ENCODE measurements around the gene SCFD2.

The SCFD2 gene

DNA sequence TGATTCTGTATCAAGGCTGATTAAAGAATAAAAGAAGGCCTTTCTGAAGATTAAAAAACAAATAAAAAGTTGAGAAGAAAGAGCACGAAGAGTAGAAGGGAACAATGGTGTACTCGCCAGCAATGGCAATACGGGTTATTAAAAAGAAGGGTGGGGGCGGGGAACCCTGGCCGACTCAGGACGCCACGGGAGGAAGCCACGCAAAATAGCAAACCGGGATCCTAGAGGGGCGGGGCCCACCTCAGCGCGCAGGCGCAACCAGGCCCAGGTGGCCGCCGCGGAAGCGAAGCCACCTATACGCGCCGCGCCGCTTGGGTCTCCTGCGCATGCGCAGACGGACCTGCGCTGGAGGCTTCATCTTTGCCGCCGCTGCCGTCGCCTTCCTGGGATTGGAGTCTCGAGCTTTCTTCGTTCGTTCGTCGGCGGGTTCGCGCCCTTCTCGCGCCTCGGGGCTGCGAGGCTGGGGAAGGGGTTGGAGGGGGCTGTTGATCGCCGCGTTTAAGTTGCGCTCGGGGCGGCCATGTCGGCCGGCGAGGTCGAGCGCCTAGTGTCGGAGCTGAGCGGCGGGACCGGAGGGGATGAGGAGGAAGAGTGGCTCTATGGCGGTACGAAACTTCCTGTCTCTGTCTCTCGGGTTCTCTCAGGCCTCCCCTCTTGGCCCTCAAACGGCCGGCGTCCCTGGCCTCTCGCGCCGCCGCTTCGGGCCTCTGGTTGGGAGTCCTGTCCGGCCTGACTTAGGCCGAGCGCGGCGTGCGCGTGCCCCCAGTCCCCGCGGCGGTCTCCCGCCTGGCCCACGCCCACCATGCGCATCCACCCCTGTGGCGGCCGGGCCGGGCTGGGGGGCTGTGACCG lies 11.7 kb upstream of the SCFD2 start, which contains the start of gene FIP1L1:
FIP1L1 (plus strand) TSS at position 323 of the 852 bp plus-strand sequence; CDS start at position 521, 198 bp downstream.
- Histone ChIP-seq H3K9ac (ENCODE audit: low read length) (peak within 1 kb of the TSS; percentile 85), H3K36me3 (replicated peaks; ENCODE audit: low read depth, low read length) (peaks cover 8% of the 10 kb centered on the region), H3K27me3 (ENCODE audit: low read depth, low read length) (no peaks in the 10 kb centered on the region), H3K27ac (ENCODE audit: low read length) (peak within 1 kb of the TSS; percentile 68), H2AFZ (ENCODE audit: low read depth, low read length) (peak within 1 kb of the TSS; percentile 89), H3K4me3 (ENCODE audit: low read length) (peak within 1 kb of the TSS; percentile 79), H3K4me2 (ENCODE audit: low read length) (peak within 1 kb of the TSS; percentile 86), H3K79me2 (ENCODE audit: low read length) (peaks cover 51% of the 10 kb centered on the region), H3K4me1 (ENCODE audit: low read length) (peaks cover 25% of the 10 kb centered on the region), H3K9me3 (ENCODE audit: insufficient read depth, low read length) (no peaks in the 10 kb centered on the region), H4K20me1 (ENCODE audit: insufficient read depth, low read length) (peaks cover 27% of the 10 kb centered on the region)
- TF ChIP-seq EZH2phosphoT487 (IDR thresholded peaks at IDR 0.05; ENCODE audit: low read depth), result no peak
- TF ChIP-seq, protein P1, sequence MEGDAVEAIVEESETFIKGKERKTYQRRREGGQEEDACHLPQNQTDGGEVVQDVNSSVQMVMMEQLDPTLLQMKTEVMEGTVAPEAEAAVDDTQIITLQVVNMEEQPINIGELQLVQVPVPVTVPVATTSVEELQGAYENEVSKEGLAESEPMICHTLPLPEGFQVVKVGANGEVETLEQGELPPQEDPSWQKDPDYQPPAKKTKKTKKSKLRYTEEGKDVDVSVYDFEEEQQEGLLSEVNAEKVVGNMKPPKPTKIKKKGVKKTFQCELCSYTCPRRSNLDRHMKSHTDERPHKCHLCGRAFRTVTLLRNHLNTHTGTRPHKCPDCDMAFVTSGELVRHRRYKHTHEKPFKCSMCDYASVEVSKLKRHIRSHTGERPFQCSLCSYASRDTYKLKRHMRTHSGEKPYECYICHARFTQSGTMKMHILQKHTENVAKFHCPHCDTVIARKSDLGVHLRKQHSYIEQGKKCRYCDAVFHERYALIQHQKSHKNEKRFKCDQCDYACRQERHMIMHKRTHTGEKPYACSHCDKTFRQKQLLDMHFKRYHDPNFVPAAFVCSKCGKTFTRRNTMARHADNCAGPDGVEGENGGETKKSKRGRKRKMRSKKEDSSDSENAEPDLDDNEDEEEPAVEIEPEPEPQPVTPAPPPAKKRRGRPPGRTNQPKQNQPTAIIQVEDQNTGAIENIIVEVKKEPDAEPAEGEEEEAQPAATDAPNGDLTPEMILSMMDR (IDR thresholded peaks at IDR 0.05; ENCODE audit: low read depth, low read length), result no peak

DNA sequence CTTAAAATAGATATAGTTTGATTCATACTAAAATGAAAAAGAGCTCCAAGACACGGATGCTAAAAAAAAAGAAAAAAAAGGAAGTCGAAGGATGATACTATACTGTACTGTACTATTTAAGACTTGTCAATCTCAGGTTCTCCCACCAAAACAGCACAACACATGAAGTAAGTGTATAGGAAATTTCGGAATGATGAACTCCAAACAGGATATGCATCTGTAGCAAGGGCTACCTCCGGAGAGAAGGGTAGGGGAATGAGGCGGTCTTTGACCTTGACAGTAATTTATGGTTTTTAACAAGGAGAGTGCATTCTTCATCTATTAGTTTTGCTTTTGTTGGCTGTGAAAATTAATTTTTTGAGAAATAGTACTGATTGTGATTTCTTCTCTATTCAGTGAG lies 11.0 kb upstream of the SCFD2 start:
- Histone ChIP-seq H2AFZ (ENCODE audit: low read depth, low read length) (peak overlapping the region; percentile 89), H3K9ac (ENCODE audit: low read length) (peak overlapping the region; percentile 61), H4K20me1 (ENCODE audit: insufficient read depth, low read length) (peaks cover 27% of the 10 kb centered on the region), H3K27me3 (ENCODE audit: low read depth, low read length) (no peaks in the 10 kb centered on the region), H3K4me3 (ENCODE audit: low read length) (peak overlapping the region; percentile 79), H3K36me3 (replicated peaks; ENCODE audit: low read depth, low read length) (peaks cover 4% of the 10 kb centered on the region), H3K27ac (ENCODE audit: low read length) (no peak overlapping the region), H3K4me2 (ENCODE audit: low read length) (peak overlapping the region; percentile 80), H3K4me1 (ENCODE audit: low read length) (peaks cover 25% of the 10 kb centered on the region), H3K9me3 (ENCODE audit: insufficient read depth, low read length) (no peaks in the 10 kb centered on the region), H3K79me2 (ENCODE audit: low read length) (peaks cover 45% of the 10 kb centered on the region)
- no peak for TF ChIP-seq EZH2phosphoT487 (IDR thresholded peaks at IDR 0.05; ENCODE audit: low read depth)
- TF ChIP-seq, protein P1 (IDR thresholded peaks at IDR 0.05; ENCODE audit: low read depth, low read length), result no peak

GRCh38 chr4:53374777-53375258 lies 9.0 kb upstream of the SCFD2 start:
- no peak overlapping the region for H3K4me2 ChIP-seq (ENCODE audit: low read length)
- H3K4me3 ChIP-seq (ENCODE audit: low read length), result no peak overlapping the region
- H3K79me2 ChIP-seq (ENCODE audit: low read length), result peaks cover 24% of the 10 kb centered on the region
- H2AFZ ChIP-seq (ENCODE audit: low read depth, low read length), result no peak overlapping the region
- H3K4me1 ChIP-seq (ENCODE audit: low read length), result peaks cover 17% of the 10 kb centered on the region
- no peak overlapping the region for H3K27ac ChIP-seq (ENCODE audit: low read length)
- peaks cover 3% of the 10 kb centered on the region; the same call in 1 of the 2 replicates for H3K27me3 ChIP-seq (ENCODE audit: low read depth, low read length)
- TF ChIP-seq, protein P1 (IDR thresholded peaks at IDR 0.05; ENCODE audit: low read depth, low read length), result no peak
- TF ChIP-seq EZH2phosphoT487 (IDR thresholded peaks at IDR 0.05; ENCODE audit: low read depth), result no peak
- peaks cover 17% of the 10 kb centered on the region for H4K20me1 ChIP-seq (ENCODE audit: insufficient read depth, low read length)
- H3K9me3 ChIP-seq (ENCODE audit: insufficient read depth, low read length), result no peaks in the 10 kb centered on the region
- peaks cover 4% of the 10 kb centered on the region for H3K36me3 ChIP-seq (replicated peaks; ENCODE audit: low read depth, low read length)
- H3K9ac ChIP-seq (ENCODE audit: low read length), result no peak overlapping the region

DNA sequence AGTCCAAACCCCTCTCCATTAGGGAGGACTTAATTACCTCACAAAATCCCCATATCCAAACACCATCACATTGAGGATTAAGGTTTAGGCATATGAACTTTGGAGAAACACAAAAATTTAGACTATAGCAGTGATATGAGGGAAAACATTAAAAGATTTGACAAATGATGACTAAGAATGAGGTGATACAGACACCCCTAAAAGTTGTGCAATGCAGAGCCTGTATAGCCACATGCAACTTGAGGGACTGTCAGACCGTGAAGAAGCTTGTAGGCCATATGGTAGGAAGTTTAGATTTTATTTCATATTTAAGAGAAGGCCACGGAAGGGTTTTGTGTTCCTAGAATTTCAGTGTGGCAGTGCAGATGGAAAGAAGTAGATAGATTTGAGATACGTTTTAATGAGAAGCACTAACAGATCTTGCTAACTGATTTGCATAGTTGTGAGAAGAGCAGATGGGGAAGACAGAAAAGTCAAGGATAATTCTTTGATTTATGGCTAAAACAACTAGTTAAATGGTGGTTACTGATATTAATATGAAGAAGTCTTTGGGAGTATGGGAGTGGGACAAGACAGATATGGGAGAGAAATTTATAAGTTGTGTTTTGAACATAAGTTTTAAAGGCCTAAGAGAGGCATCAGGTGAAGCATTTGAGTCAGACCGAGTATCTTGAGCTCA lies 6.1 kb upstream of the SCFD2 start:
- Histone ChIP-seq H3K27me3 (ENCODE audit: low read depth, low read length) (peaks cover 18% of the 10 kb centered on the region), H3K4me3 (ENCODE audit: low read length) (no peak overlapping the region)

More for the DNA sequence above, 6.1 kb upstream of the SCFD2 start:
- H3K4me1 ChIP-seq (ENCODE audit: low read length), result peaks cover 3% of the 10 kb centered on the region
- H4K20me1 ChIP-seq (ENCODE audit: insufficient read depth, low read length), result no peaks in the 10 kb centered on the region
- H2AFZ ChIP-seq (ENCODE audit: low read depth, low read length), result no peak overlapping the region
- no peaks in the 10 kb centered on the region for H3K36me3 ChIP-seq (replicated peaks; ENCODE audit: low read depth, low read length)
- H3K27ac ChIP-seq (ENCODE audit: low read length), result no peak overlapping the region
- TF ChIP-seq EZH2phosphoT487 (IDR thresholded peaks at IDR 0.05; ENCODE audit: low read depth), result no peak
- TF ChIP-seq, protein P1 (IDR thresholded peaks at IDR 0.05; ENCODE audit: low read depth, low read length), result no peak
- H3K9ac ChIP-seq (ENCODE audit: low read length), result no peak overlapping the region
- H3K9me3 ChIP-seq (ENCODE audit: insufficient read depth, low read length), result no peaks in the 10 kb centered on the region
- H3K79me2 ChIP-seq (ENCODE audit: low read length), result no peaks in the 10 kb centered on the region
- no peak overlapping the region for H3K4me2 ChIP-seq (ENCODE audit: low read length)
